GM19468 (cell line): Measurements from ENCODE around the gene CUX1.
"Not testable (repeated sequence)": the region's sequence is repeated elsewhere in the genome, so short reads cannot be mapped to it uniquely, and the experiment has no call there.

Experiments
- ATAC-seq: cut with Tn5 transposase; IDR thresholded peaks from one replicate; pipeline ENCODE4 v1.9.1; 2021; ENCODE audit warnings: mild to moderate bottlenecking, moderate library complexity, moderate number of reproducible peaks; ENCODE audit not compliant: unreplicated experiment; ENCODE audit errors: extremely low read depth

CUX1 gene

DNA sequence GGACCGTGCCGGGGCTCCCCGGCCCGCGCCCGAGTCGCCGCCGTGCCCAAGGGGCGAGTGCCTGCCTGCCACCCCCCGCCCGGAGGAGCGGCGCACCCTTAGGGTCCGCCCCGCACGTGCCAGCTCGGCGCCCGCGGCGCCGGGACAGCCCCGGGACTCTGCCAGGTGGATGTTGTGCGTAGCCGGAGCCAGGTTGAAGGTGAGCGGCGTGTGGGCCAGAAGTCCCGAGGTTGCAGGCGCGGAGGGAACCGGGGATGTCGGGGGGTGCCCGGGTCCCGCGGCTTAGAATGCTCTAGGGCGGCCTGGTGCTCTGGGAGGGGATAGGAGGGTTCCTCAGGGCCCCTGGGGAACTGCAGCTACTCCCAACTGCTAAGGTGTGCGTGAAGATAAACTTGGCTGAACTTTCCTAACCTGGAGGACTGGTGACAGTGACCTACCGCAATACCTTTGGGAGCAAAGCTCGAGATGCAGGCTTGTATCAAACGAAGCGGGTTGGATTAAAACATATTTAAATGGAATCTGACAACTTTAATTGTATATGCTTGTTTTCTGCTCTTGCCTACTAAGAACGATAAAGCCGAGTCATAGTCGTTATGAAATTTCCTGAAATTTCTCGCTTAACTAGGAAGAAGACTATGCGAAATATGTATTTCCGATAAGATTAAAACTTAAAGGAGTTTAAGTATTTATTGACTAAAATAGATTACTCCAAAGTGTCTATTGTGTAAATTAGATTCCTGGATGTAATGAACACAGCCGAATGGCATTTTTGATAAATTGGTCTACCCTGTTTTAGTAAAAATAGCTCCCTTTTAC lies at the start of gene CUX1:
Gene CUX1, plus strand, starts transcription at position 156 of the 816 bp plus-strand sequence. Its CDS starts 14 bp downstream, at position 170.
- no peak for ATAC-seq

DNA sequence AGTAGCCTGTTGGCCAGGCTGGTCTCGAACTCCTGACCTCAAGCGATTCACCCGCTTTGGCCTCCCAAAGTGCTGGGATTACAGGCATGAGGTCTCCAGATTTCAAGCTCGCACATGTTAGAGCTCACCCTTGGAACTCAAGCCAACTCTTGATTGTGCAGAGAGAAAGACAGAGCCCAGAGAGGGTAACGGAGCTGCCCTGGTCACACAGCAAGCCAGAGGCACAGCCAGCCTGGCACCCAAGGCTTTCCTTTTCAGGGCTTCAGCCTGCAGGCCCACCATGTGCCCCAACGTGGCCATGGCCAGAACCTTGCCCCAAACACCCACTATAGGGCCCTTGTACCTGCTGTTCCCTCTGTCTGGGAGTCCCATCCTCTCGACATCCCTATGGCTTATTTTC lies 49.1 kb upstream of the CUX1 start:
- no peak for ATAC-seq

DNA sequence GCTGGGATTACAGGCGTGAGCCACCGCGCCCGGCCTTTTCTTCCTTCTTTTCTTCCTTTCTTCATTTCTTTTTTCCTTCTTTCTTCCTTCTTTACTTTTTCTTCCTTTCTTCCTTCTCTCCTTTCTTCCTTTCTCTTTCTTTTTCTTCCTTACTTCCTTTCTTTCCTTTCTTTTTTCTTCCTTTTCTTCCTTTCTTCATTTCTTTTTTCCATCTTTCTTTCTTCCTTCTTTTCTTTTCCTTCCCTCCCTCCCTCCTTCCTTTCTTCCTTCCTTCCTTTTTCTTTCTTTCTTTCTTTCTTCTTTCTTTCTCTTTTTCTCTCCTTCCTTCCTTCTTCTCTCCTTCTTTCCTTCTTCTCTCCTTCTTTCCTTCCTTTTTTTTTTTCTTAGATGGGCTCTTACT lies 47.0 kb upstream of the CUX1 start:
- ATAC-seq, result no peak

GRCh38 chr7:101772508-101773211 lies 44.8 kb upstream of the CUX1 start:
- no peak for ATAC-seq

DNA sequence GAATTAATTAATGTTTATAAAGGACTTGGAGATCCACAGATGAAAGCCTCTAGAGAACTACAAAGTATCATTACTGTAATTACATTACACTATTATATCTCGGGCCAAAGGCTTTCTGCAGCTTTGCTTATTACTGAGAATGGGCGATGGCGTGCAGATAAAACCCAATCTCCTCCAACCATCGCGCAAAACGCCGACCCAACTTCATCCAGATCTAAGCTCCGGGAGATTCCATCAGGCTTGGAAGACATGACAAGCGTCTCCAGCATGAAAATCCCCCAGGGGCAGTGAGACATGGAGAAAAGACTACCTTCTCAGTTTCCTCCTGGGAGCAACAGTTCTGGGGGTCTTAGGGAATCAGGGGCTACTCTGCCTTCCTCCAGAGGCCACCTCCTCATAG lies 42.2 kb upstream of the CUX1 start:
- no peak for ATAC-seq

- no peak for ATAC-seq
Measured at GRCh38 chr7:101778026-101778580, 39.3 kb upstream of the CUX1 start.

GRCh38 chr7:101779267-101779666 lies 38.2 kb upstream of the CUX1 start:
- no peak for ATAC-seq

- ATAC-seq, result no peak
Measured at GRCh38 chr7:101780281-101780680, 37.1 kb upstream of the CUX1 start.

DNA sequence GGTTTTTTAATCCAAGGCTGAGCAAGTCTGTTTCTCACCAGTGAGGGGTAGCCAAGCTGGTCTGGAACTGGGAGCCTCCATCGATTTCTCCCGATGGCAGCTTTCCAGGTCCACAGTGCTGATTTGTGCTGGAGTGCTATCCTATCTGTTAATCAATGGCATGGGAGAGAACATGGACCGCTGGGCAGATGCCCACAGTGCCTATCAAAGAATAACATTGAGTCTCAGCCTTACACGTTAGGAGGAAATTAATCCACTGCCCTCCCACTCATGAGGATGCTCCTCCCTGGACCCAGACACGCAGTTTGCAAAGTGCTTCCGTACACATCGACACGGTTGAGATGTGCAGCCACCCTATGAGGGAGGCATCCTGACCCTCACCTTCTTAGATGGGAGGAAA lies 36.0 kb upstream of the CUX1 start:
- no peak for ATAC-seq

- ATAC-seq, result no peak
Measured at GRCh38 chr7:101782476-101782875, 35.0 kb upstream of the CUX1 start.

- no peak for ATAC-seq
Measured at GRCh38 chr7:101782896-101783295, 34.5 kb upstream of the CUX1 start.

- ATAC-seq, result no peak
Measured at GRCh38 chr7:101783381-101784181, 33.8 kb upstream of the CUX1 start.

DNA sequence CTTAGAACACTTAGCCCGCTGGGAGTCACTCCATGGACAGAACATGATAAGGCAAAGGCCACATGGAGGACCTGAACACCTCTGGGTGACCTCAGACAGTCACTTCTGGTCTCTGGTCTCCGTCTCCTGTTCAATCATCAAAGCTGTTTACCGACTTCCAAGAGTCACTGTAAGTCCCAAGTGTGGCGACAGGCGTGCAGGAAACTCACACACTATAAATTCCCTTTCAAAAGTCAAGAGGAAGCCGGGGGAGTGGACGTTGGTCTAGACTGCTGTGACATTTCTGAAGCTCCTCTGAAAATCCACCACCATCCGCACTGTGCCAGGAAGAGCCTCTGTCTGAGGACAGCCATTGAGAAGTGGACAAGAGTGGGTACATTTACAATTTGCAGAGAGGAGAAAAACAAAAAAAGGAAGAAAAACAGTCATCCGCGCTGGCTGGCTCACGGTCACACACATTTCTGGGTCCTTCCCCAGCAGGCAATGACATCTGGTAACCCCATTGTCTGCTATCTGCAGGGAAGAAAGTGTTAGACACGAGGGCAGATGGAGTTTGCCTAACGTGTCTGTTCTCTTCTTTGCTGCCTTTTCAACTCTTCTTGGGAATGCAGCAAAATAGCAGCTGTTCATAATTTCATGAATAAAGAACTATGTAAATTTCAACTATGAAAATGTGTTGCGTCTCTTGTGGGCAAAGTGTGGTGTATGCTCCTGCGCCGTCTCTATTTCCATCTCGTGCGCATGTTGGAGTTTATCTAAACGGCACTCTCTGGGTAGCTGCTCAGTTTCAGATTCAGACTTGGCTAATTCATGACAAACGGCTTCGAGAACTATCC lies 32.9 kb upstream of the CUX1 start:
- ATAC-seq, result no peak

DNA sequence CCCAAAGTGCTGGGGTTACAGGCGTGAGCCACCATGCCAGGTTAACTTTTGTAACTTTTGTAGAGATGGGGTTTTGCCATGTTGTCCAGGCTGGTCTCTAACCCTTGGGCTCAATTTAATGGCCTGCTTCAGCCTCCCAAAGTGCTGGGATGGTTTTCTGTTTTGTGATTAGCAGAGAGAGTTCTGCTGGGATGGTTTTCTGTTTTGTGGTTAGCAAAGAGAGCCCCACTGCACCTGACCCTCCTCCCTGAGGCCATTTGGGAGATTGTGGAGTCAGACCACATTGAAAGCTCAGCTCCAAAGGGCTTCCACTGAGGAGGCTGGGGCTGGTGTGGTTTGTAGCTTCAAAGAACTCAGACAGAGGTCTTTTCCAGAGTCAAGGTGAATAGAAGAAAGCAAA lies 29.6 kb upstream of the CUX1 start:
- ATAC-seq, result no peak

DNA sequence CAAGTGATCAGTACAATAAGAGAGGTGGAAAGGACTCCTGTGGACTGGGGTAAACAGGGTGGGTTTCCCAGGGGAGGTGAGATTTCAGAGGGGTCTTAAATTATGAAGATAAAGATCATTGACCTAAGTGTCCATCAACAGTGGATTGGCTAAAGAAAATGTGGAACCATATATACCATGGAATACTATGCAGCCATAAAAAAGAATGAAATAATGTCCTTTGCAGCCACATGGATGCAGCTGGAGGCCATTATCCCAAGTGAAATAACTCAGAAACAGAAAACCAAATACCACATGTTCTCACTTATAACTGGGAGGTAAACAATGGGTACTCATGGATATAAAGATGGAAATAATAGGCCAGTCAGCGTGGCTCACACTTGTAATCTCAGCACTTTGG lies 28.9 kb upstream of the CUX1 start:
- ATAC-seq, result no peak

GRCh38 chr7:101790566-101791293 lies 26.7 kb upstream of the CUX1 start:
- no peak for ATAC-seq

DNA sequence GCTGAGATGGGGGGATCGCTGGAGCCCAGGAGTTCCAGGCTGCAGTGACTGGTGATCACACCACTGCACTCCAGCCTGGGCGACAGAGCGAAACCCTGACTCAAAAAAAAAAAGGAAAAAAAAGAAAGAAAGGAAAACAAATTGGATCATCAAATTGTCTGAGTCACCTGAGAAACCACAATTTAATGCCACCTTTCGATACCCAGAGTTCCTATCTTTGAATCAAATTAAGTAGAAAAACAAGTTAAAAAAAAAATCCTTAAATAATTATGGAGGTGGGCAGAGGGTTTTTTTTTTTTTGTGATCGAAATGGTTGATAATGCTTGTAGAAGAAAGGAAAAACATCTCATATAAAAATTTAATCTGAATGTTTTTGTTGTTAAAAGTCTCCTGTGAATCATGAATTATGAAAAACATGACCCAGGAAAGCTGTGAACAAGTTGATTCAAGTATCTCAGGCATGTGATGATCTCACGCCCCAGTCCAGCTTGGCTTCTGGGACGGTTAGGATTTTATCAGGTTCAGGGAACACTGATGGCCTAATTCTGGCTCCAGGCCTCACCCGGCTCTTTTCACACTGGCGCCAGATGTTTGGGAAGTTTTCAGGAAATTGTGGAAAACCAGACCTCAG lies 25.3 kb upstream of the CUX1 start:
- no peak for ATAC-seq

- not testable (repeated sequence) for ATAC-seq
Measured at GRCh38 chr7:101792682-101793071, 24.7 kb upstream of the CUX1 start.

DNA sequence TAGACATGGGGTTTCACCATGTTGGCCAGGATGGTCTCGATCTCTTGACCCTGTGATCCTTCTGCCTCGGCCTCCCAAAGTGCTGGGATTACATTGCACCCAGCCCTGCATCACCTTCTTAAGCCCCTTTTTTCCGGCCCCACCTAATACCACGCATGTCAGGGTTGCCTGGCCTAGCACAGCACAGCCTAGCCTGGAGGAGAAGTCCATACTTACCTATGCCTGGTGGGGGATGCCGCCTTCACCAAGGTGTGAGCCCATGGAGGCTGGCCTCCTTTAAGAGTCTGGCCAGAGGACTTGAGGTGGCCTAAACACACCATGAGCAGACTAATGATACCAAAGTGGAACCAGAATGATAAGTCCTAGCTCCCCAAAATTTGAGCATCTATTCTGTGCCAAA lies 22.0 kb upstream of the CUX1 start:
- no peak for ATAC-seq
